C1 segment of cervical spinal cord (tissue), 14 donors: ENCODE measurements around the gene CACUL1.
"Not testable (repeated sequence)": the region's sequence is repeated elsewhere in the genome, so short reads cannot be mapped to it uniquely, and the experiment has no call there.

ENCODE experiments used
- DNase-seq, 14 donors: peaks; one replicate each; lab custom pipeline; 2025; lab: John Stamatoyannopoulos, UW

CACUL1 gene

DNA sequence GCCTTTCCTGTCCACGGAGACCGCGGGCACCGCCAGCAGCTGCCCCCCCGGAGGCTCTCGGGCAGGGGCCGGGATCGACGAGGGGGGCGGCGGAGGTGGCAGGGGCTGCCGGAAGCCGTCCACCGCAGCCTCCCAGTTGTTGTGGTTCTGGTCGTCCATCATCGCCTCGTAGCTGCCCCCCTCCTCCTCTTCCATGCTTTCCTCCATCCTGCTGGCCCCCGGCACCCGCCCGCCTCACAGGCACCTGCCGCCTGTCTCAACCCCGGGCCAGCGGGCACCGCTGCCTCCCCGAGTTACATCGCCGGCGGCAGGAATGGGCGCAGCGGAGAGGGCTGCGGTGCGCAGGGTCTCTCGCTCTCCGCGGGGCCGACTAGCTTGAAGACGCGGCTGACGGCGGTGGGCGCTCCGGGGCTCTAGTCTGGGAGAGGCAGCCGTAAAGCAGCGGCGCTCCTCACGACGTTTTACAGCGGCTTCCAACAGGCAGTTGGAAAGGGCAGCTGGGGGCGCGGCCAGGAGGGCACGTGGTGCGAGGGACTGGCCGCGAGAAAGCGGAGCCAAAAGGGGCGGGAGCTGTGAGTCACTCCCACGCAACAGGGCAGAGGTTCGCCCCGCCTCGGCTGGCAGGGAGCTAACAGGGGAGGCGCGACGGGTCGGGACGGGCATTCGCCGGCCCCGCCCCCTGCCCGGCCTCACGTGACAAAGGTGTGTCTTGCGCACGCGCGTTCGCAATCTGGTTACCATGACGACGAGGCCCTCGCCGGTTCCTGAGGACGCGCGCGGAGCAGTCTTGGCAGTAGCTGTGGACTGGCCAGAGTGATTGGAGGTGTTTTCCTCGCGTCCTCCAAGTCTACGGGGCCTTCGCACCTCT is at the start of gene CACUL1:
CACUL1 (minus strand) TSS at position 415 of the 868 bp plus-strand sequence; CDS start at position 207, 208 bp downstream.
- DNase-seq = peak; percentile 86 to 100 (median 99)

DNA sequence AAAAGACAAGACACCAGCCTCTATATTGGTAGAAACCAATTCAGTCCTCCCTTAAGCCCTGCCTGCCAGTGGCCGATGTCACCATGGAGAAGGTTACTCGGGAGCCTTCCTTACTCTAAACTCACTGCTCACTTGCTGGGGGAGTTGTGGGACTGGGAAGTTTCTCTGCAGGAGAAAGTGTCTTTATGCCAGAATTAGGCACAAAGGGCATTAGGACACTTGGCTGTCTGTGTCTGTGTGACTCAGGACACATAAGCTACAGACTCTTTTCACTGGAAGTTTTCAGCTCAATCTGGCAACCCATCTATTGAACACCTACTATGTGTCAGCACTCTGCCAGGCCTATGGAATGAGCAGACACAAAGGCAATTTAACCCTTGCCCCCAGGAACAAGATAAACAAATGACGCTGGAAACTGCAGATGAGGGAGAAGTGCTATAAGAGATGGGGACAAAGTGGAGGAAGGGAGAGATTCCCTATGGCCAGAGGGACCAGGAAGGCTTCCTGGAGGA is 49.5 kb upstream of the CACUL1 start:
- DNase-seq = peak in 1 of 14 donors; percentile 37

DNA sequence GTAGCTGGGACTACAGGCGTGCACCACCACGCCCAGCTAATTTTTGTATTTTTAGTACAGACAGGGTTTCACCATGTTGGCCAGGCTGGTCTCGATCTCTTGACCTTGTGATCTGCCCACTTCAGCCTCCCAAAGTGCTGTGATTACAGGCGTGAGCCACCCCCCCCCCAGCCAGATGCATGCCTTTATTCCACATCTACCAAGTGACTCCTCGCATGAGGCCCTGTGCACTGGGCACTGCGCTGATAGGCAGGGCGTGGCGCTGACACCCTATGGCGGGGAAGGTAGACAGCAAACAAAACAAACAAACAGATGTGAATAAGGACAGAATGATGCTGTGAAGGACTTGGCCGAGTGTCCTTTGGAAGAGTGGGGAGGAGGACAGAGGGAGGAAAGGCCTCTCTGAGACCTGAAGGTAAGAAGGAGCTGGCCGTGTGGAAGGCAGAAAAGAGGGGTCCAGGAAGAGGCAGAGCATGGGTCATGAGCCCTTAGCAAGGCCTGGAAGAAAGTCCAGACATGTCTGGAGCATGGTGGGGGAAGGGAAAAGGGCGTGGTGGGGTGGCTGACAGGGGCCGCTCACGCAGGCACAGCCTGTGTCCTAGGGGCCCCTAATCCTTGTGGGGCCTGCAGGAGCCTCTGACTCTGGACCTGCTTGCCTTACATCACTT is 47.5 kb upstream of the CACUL1 start:
- no peak for DNase-seq

DNA sequence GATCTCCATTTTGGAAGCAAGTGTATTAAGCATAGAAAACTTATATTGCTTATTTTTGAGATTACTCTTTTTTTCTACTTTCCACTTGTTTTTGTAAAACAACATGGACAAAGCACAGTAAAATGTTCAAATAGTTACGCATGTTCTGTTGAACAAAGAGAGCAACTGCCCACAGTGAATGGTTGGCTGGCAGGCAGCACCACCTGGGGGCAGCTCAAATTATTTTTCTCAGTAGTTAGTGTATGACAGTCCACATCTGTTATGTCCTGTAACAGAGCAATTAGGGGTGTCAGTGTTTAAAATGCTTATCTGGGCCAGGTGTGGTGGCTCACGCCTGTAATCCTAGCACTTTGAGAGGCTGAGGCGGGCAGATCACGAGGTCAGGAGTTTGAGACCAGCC is 46.1 kb upstream of the CACUL1 start:
- no peak for DNase-seq

DNA sequence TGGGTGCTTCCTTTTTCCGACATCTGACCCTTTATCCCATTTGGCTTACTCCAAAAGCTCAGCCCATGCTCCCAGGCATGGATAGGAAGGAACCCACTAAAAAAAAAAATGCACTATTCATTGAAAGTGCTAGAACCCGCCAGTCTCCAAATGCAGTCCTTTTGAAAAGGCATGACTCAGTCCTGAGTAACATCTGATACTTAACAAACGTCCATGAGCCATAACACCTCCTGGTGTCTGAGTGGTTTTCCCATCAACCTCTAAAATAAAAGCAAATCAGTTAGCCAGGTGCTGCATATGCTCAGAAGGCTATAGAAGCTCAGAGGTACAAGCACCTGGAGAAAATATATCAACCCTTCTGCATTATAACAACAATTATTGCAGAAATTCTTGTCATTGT is 45.0 kb upstream of the CACUL1 start:
- no peak for DNase-seq

DNA sequence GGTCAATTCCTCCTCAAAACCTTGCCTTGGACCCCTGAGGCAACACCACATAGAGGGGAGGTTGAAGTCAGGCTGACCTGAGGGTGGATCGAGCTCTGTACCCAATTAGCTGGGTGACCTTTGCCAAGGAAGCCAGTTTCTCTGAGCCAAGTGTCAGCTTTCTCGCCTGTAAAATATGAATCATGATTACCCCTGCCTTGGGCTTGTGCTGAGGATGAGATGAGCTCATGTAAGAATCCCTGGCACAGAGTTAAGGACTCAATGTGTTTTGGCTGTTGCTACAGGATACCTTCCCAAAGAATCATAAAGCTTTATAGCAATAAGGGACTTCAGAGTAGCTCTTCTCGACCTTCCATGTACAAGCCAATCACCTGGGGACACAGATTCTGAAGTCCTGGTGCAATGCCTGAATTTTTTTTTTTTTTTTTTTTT is 43.5 kb upstream of the CACUL1 start:
- DNase-seq = no peak

DNA sequence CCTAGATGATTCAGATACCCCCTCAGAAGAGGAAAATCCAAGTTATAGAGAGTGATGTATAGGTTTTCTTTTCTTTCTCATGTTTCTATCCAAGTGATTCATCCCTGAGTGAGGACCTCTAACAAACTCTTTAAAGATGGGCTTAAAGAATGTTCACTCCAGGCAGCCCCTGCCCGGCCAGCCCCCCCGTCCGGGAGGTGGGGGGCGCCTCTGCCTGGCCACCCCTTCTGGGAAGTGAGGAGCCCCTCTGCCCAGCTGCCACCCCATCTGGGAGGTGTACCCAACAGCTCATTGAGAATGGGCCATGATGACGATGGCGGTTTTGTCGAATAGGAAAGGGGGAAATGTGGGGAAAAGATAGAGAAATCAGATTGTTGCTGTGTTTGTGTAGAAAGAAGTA is 40.2 kb upstream of the CACUL1 start:
- DNase-seq = not testable (repeated sequence)

DNA sequence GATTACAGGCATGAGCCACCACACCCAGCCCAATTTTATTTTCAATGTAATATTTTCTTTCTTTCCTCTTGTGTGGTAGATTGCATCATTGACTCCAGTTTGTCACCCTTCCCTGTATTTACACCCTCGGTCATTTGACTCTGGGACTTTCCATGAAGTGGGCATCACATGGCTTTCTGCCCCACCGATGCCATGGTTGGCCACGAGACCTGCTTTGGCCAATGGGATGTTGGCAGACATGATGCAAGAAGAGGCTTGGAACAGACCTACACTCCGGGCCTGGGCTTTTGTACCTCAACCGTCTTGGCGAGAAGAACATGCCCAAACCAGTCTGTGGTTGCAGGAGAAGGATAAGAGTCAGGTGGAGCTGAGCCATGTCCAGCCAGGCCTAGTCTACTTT is 38.8 kb upstream of the CACUL1 start:
- DNase-seq = peak in 1 of 14 donors; percentile 5

DNA sequence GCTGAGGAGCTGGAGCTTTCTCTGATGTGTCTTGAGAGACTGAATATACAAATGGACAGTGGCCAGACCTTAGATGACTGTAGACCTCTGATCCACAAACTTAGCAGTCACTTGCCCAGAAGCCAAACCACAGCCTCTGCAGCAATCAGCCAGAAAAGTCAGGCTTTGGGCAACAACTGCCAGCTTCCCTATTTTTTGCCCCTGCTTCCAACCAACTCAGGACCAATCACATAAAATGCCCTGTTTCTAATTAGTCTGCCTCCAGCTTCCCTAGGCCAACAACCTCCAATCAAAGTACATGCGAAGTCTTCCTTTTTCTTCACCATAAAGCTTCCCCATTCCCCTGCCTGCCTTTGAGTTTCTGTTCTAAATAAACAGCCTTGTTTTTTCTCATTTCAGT is 37.8 kb upstream of the CACUL1 start:
- peak in 7 of 14 donors; percentile 15 to 56 (median 25) for DNase-seq

DNA sequence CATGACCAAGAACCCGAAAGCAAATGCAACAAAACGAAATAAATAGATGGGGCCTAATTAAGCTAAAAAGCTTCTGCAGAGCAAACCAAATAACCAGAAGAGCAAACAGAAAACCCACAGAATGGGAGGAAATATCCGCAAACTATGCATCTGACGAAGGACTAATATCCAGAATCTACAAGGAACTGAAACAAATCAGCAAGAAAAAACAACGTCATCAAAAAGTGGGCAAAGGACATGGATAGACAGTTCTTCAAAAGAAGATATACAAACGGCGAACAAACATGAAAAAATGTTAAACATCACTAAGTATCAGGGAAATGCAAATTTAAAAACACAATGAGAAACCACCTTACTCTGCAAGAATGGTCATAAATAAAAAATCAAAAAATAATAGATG is 35.3 kb upstream of the CACUL1 start:
- no peak for DNase-seq

DNA sequence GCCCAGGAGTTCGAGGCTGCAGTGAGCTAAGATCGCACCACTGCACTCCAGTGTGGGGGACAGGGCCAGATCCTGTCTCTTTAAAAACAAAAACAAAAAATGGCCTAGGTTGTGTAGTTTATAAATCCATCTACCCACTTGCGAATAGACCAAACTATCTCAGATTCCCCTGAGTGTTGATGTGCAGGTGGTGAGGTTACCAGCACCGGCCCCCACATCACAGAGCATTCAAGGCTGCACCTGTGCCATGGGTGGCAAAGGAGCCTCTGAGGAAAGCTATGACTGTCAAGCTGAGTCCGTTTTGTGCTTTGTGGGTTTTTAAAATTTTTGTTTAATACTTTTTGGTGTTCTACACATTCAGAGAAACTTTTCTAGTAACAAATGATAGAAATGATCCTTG is 30.8 kb upstream of the CACUL1 start:
- DNase-seq = no peak

DNA sequence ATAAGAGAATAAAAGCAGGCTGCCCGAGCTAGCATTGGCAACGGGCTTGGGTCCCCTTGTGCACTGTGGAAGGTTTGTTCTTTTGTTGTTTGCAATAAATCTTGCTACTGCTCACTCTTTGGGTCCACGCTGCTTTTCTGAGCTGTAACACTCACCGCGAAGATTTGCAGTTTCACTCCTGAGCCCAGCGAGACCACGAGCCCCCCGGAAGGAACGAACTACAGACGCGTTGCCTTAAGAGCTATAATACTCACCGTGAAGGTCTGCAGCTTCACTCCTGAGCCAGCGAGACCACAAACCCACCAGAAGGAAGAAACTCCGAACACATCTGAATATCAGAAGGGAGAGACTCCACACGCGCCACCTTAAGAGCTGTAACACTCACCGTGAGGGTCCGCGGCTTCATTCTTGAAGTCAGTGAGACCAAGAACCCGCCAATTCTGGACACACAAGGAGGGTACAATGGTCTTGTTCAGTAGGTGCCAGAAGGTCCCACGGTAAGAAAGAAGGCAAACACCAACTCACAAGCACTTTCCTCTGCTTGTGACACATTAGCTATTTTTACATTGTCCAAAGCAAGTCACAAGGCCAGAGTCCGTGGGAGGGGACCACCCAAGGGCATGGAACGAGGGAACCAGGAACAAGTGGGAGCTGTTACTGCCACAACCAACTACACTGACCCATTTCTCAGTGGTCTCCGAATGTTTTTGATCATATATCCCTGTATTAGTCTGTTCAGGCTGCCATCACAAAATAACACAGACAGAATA is 29.2 kb upstream of the CACUL1 start:
- DNase-seq = no peak

DNA sequence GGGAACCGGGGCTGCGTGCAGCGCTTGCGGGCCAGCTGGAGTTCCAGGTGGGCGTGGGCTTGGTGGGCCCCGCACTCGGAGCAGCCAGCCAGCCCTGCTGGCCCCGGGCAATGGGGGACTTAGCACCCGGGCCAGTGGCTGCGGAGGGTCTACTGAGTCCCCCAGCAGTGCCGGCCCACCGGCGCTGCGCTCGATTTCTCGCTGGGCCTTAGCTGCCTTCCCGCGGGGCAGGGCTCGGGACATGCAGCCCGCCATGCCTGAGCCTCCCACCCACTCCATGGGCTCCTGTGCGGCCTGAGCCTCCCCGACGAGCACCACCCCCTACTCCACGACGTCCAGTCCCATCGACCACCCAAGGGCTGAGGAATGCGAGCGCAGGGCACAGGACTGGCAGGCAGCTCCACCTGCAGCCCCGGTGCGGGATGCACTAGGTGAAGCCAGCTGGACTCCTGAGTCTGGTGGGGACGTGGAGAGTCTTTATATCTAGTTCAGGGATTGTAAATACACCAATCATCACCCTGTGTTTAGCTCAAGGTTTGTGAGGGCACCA is 28.2 kb upstream of the CACUL1 start:
- DNase-seq = not testable (repeated sequence)

DNA sequence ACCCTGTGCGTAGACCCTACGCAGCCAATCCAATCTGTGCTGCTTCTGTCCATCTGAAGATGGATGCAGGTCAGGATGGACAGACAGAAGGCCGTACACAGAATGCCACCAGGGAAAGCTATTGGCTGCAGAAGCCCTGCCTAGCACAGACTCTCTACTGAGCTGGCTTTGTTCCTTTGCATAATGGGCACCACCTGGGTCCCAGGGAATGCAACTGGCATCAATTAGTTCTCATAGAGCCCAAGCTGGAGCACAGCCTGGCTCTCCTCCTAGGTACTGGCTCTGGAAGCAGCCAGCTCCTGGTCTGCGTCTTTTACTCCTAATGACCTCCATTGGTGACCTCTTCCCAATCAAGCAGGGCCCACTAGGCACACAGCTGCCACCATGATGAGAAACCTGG is 26.8 kb upstream of the CACUL1 start:
- DNase-seq = peak in 1 of 14 donors; percentile 80

DNA sequence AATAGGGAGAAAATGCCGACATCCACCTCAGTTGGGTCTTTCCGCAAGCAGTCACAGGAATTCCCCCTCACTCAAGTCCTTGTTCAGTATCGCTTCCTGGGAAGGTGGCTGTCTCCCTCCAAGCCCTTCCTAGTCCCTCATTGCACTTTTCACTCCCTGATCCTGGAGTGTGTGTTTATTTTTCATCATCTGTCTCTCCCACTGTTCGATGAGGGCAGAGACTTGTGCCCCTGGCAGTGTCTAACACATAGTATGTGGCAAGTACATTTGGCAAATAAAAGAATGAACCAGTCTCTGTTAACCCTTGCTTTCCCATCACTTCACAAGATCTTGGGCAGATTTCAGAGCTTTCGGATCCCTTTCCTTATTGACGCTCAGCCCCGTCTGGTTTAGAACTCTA is 24.0 kb upstream of the CACUL1 start:
- DNase-seq = no peak

DNA sequence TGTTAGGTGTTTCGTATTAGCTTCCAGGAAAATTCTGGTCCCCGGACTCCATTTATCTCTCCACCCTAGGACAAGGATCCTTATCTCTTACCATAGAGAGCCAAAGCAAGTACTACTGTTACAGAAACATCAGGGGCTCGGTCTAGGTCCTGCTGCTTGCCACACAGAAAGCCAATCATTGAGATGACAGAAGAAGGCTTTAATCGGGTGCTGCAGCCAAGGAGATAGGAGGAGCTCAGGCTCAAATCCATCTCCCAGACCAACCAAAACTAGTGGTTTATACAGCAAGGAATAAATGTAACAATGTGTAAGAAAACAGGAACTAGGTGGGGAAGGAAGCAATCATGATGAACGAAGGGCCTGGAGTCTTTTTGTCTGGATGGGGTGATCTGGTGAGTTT is 22.2 kb upstream of the CACUL1 start:
- DNase-seq = no peak

DNA sequence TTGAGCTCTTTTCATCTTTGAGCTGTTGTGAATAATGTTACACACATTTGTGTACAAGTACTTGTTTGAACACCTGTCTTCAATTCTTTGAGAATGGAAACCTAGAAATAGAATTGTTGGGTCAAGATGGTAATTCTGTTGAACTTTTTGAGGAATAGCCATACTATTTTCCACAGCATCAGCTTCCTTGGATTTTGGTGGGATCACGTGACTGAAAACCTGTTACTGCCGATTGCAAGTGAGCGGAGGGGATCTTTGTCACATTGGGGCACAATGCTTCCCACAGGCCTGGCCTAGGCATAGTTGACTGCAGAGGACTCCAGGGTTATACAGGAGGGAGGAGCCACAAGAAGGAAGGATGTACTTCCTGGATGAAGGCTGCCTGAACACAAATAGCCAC is 21.3 kb upstream of the CACUL1 start:
- DNase-seq = no peak

DNA sequence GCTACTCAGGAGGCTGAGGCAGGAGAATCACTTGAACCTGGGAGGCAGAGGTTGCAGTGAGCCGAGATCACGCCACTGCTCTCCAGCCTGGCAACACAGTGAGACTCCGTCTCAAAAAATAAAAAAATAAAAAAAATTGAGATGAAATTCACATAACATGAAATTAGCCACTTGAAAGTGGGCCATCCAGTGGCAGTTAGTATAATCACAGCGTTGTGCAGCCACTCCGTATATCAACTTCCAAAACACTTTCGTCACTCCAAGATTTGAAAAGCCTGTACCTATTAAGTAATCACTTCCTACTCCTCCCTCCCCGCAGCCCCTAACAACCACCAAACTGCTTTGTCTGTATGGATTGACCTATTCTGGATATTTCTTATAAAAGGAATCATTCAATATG is 20.7 kb upstream of the CACUL1 start:
- DNase-seq = no peak

DNA sequence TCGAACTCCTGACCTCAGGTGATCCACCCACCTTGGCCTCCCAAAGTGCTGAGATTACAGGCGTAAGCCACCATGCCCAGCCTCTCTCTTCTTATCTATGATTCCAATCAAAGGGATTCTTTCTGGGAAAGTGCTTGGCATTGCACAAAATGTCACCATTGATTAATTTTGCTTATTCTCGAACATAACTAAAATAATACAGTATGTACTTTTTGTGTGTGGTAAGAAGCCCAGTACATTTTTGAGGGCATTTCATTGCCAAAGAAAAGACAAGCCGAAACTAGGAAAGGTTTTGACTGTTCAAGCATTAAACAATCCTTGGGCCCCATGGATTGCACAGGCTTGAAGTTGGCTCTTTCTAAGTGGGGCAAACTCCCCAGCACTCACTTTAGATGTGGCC is 18.3 kb upstream of the CACUL1 start:
- no peak for DNase-seq

DNA sequence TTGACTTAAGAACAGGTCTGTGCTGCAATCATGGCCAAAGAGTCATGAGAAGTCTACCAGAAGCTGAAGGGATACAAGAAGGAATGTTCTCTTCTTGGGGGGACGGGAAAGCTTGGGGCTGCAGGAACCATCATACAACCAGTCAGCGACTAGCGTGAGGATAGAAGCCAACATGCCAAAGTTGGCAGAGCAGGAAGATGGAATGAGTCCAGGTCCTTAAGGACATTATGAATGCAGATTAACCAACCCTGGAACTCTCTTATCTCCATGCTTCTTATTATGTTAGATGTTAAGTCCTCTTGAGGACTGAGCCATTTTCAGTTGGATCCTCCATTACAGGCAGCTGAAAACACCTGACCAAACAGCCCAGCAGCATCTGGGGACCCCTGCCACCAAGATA is 17.2 kb upstream of the CACUL1 start:
- no peak for DNase-seq

DNA sequence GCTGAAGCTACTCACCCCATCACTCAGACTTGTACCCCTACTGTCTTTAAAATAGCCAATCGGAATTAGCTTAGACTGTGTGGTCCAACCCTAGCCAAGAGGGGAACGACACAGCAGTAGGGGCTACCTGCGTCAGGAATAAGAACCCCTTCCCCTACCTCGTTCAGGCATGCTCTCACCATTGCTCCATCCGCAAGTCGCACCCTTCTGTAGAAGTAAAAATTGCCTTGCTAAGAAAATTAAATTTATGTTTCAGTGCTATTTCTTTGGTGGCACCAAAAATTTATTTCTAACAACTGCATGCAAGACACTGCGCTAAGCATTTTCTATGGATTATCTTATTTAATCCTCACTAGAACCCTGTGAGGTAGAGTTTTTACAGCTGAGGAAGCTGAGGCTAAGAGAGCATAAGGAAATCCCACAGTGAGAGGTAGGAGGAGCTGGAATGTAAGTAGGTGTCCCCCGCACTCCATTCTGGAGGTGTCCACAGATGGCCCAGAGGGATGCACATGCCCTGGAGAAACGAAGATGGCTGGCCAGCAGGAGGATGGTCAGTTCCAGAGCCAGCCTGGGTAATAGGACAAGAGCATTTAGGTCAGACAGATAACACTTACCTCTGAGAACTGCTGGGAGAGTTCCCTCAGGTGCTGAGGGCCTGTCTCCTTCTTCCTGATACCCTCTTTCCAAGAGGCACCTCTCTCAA is 15.3 kb upstream of the CACUL1 start:
- DNase-seq = no peak
